HG03280 (cell line): ENCODE measurements around the gene VOPP1.

ENCODE experiments used
- ATAC-seq: cut with Tn5 transposase; IDR thresholded peaks from one replicate; pipeline ENCODE4 v1.9.1; 2021; ENCODE audit warnings: mild to moderate bottlenecking, moderate library complexity; ENCODE audit not compliant: unreplicated experiment

The VOPP1 gene

GRCh38 chr7:55533050-55533728, 39.1 kb downstream of the VOPP1 start:
- peak; percentile 54 for ATAC-seq

GRCh38 chr7:55532150-55532917, 40.0 kb downstream of the VOPP1 start:
- ATAC-seq, result no peak

- no peak for ATAC-seq
These were observed 40.8 kb downstream of the VOPP1 start for GRCh38 chr7:55531536-55531935.

GRCh38 chr7:55527307-55527706, 45.0 kb downstream of the VOPP1 start:
- no peak for ATAC-seq

GRCh38 chr7:55526770-55527169, 45.5 kb downstream of the VOPP1 start:
- ATAC-seq, result peak; percentile 49

- no peak for ATAC-seq
These were observed 46.0 kb downstream of the VOPP1 start for GRCh38 chr7:55526329-55526728.

GRCh38 chr7:55524558-55525310, 47.6 kb downstream of the VOPP1 start:
- no peak for ATAC-seq

- no peak for ATAC-seq
These were observed 48.9 kb downstream of the VOPP1 start for GRCh38 chr7:55523366-55523765.

- no peak for ATAC-seq
These were observed 50.1 kb downstream of the VOPP1 start for GRCh38 chr7:55521917-55522902.

GRCh38 chr7:55521512-55521911, 50.8 kb downstream of the VOPP1 start:
- ATAC-seq, result no peak

- ATAC-seq, result no peak
These were observed 51.7 kb downstream of the VOPP1 start for GRCh38 chr7:55520426-55521140.

- ATAC-seq, result no peak
These were observed 53.5 kb downstream of the VOPP1 start for GRCh38 chr7:55518836-55519235.

- ATAC-seq, result no peak
These were observed 54.2 kb downstream of the VOPP1 start for GRCh38 chr7:55517936-55518689.

- peak; percentile 66 for ATAC-seq
These were observed 55.1 kb downstream of the VOPP1 start for GRCh38 chr7:55517191-55517633.

GRCh38 chr7:55516409-55516808, 55.9 kb downstream of the VOPP1 start:
- no peak for ATAC-seq

- no peak for ATAC-seq
These were observed 56.6 kb downstream of the VOPP1 start for GRCh38 chr7:55515569-55516279.

- no peak for ATAC-seq
These were observed 57.6 kb downstream of the VOPP1 start for GRCh38 chr7:55514546-55515265.

- no peak for ATAC-seq
These were observed 58.4 kb downstream of the VOPP1 start for GRCh38 chr7:55513868-55514267.
